H9 (cell line): Measurements from ENCODE around the gene ATL1. TPM values are rescaled to one million over a fixed set of nuclear protein-coding genes. Genes with fewer than 3 reads are reported as not detected.

Experiments used
- DNase-seq: peaks from one replicate; pipeline ENCODE4 v3.0.0-alpha.2; 2017
- H2AFZ ChIP-seq: one replicate; pipeline ENCODE4 v1.6.1; 2013; ENCODE audit warnings: mild to moderate bottlenecking, low read length, control low read depth, moderate library complexity
- H2AK5ac ChIP-seq: 2 replicates; pipeline ENCODE4 v1.6.1; 2013; ENCODE audit warnings: low read length, control low read depth, mixed read lengths; ENCODE audit not compliant: insufficient read length
- H2BK120ac ChIP-seq: one replicate; pipeline ENCODE4 v1.6.1; 2013; ENCODE audit warnings: low read depth, mild to moderate bottlenecking, low read length, control low read depth, inconsistent platforms; ENCODE audit not compliant: poor library complexity, severe bottlenecking
- H2BK12ac ChIP-seq: 2 replicates; pipeline ENCODE4 v1.6.1; 2013; ENCODE audit warnings: low read length, control low read depth, mixed read lengths, low read depth; ENCODE audit not compliant: insufficient read length
- H2BK15ac ChIP-seq: 2 replicates; pipeline ENCODE4 v1.6.1; 2013; ENCODE audit warnings: low read depth, low read length, control low read depth
- H2BK20ac ChIP-seq: one replicate; pipeline ENCODE4 v1.6.1; 2013; ENCODE audit warnings: low read depth, mild to moderate bottlenecking, low read length, control low read depth, inconsistent platforms; ENCODE audit not compliant: poor library complexity, severe bottlenecking
- H2BK5ac ChIP-seq: 2 replicates; pipeline ENCODE4 v1.6.1; 2013; ENCODE audit warnings: low read length, control low read depth, mixed read lengths; ENCODE audit not compliant: insufficient read length
- H3K14ac ChIP-seq: 2 replicates; pipeline ENCODE4 v1.6.1; 2013; ENCODE audit warnings: low read length, control low read depth; ENCODE audit not compliant: insufficient read depth
- H3K18ac ChIP-seq: 2 replicates; pipeline ENCODE4 v1.6.1; 2013; ENCODE audit warnings: low read depth, mild to moderate bottlenecking, mixed read lengths, low read length, control low read depth; ENCODE audit not compliant: insufficient read length
- H3K23ac ChIP-seq: 2 replicates; pipeline ENCODE4 v1.6.1; 2013; ENCODE audit warnings: low read length, control low read depth, mixed read lengths, low read depth; ENCODE audit not compliant: insufficient read length
- H3K23me2 ChIP-seq: 2 replicates; pipeline ENCODE4 v1.6.1; 2013; ENCODE audit warnings: low read depth, mild to moderate bottlenecking, mixed read lengths, low read length, control low read depth; ENCODE audit not compliant: insufficient read length, poor library complexity, severe bottlenecking
- H3K27ac ChIP-seq: 2 replicates; pipeline ENCODE4 v1.5.1; 2013; ENCODE audit warnings: low read length, control low read depth, mixed read lengths, low read depth; ENCODE audit not compliant: insufficient read length
- H3K27me3 ChIP-seq: 2 replicates; pipeline ENCODE4 v1.6.1; 2013; ENCODE audit warnings: low read length, control low read depth, inconsistent platforms; ENCODE audit not compliant: insufficient read depth
- H3K4ac ChIP-seq: 2 replicates; pipeline ENCODE4 v1.6.1; 2013; ENCODE audit warnings: low read depth, mild to moderate bottlenecking, control low read depth, inconsistent platforms, low read length, moderate library complexity
- H3K4me1 ChIP-seq: 2 replicates; pipeline ENCODE4 v1.6.1; 2013; ENCODE audit warnings: low read length, control low read depth, inconsistent platforms; ENCODE audit not compliant: insufficient read depth
- H3K4me2 ChIP-seq: 2 replicates; pipeline ENCODE4 v1.6.1; 2013; ENCODE audit warnings: low read length, control low read depth, mixed read lengths; ENCODE audit not compliant: insufficient read length, insufficient read depth
- H3K56ac ChIP-seq: 2 replicates; pipeline ENCODE4 v1.6.1; 2013; ENCODE audit warnings: low read depth, mild to moderate bottlenecking, mixed read lengths, low read length, control low read depth; ENCODE audit not compliant: insufficient read length
- H3K79me1 ChIP-seq: 2 replicates; pipeline ENCODE4 v1.6.1; 2013; ENCODE audit warnings: low read depth, mild to moderate bottlenecking, moderate library complexity, low read length, control low read depth, inconsistent platforms; ENCODE audit not compliant: insufficient read depth, poor library complexity, severe bottlenecking
- H3K79me2 ChIP-seq: 2 replicates; pipeline ENCODE4 v1.6.1; 2013; ENCODE audit warnings: low read length, control low read depth, inconsistent platforms; ENCODE audit not compliant: insufficient read depth
- H3K9ac ChIP-seq: 2 replicates; pipeline ENCODE4 v1.6.1; 2013; ENCODE audit warnings: low read length, control low read depth, mixed read lengths; ENCODE audit not compliant: insufficient read length; ENCODE audit errors: extremely low read depth
- H3K9me3 ChIP-seq: one replicate; pipeline ENCODE4 v1.6.1; 2013; ENCODE audit warnings: low read depth, low read length, inconsistent platforms; ENCODE audit not compliant: control insufficient read depth
- H3T11ph ChIP-seq: one replicate; pipeline ENCODE4 v1.6.1; 2013; ENCODE audit warnings: mild to moderate bottlenecking, low read length, control low read depth, inconsistent platforms
- H4K20me1 ChIP-seq: one replicate; pipeline ENCODE4 v1.6.1; 2013; ENCODE audit not compliant: control insufficient read depth, insufficient read length, insufficient read depth
- H4K5ac ChIP-seq: 2 replicates; pipeline ENCODE4 v1.6.1; 2013; ENCODE audit warnings: low read depth, mild to moderate bottlenecking, mixed read lengths, low read length, control low read depth; ENCODE audit not compliant: insufficient read length
- H4K8ac ChIP-seq: replicated peaks from 2 replicates; pipeline ENCODE4 v1.6.1; 2013; ENCODE audit warnings: low read length, control low read depth, mixed read lengths, low read depth; ENCODE audit not compliant: insufficient read length
- H4K91ac ChIP-seq: 2 replicates; pipeline ENCODE4 v1.6.1; 2013; ENCODE audit warnings: low read depth, mild to moderate bottlenecking, moderate library complexity, mixed read lengths, low read length, control low read depth; ENCODE audit not compliant: insufficient read length
- H3K27ac Mint-ChIP-seq, 3 experiments: 2 replicates in 2 of 3; 3 replicates in 1 of 3; pipeline ENCODE4 v1.8.0; 2020 to 2021; ENCODE audit warnings: mixed read lengths in 3 of 3, mild to moderate bottlenecking in 1 of 3, moderate library complexity in 1 of 3
- H3K27me3 Mint-ChIP-seq: 2 replicates; pipeline ENCODE4 v1.8.0; 2021; ENCODE audit warnings: low read depth, mild to moderate bottlenecking, moderate library complexity, mixed read lengths
- H3K36me3 Mint-ChIP-seq, 3 experiments: 2 replicates in 2 of 3; 3 replicates in 1 of 3; pipeline ENCODE4 v1.8.0; 2020 to 2021; ENCODE audit warnings: low read depth in 3 of 3, mixed read lengths in 3 of 3; ENCODE audit not compliant: insufficient read depth in 1 of 3
- H3K4me1 Mint-ChIP-seq, 2 experiments: 2 replicates each; pipeline ENCODE4 v1.8.0; 2020; ENCODE audit warnings: mixed read lengths in 2 of 2
- H3K4me3 Mint-ChIP-seq, 2 experiments: 2 replicates in 1 of 2; 3 replicates in 1 of 2; pipeline ENCODE4 v1.8.0; 2020 to 2021; ENCODE audit warnings: mild to moderate bottlenecking in 2 of 2, mixed read lengths in 2 of 2, moderate library complexity in 1 of 2
- H3K9me3 Mint-ChIP-seq, 2 experiments: 2 replicates in 1 of 2; 3 replicates in 1 of 2; pipeline ENCODE4 v1.8.0; 2020; ENCODE audit warnings: mild to moderate bottlenecking in 2 of 2, mixed read lengths in 2 of 2, moderate library complexity in 1 of 2
- WGBS: extraction: QIAGEN DNeasy Blood & Tissue Kit; methylation state at CpG from one replicate; pipeline ENCODE4 v1.1.7; 2013; ENCODE audit warnings: missing lambda C conversion rate, low lambda C conversion rate, mixed read lengths; ENCODE audit not compliant: insufficient read length; ENCODE audit errors: extremely low coverage; 5-methylcytosine and 5-hydroxymethylcytosine counted together
- total RNA-seq: library from RNA; stranded (reverse); gene quantifications from 2 replicates; pipeline ENCODE4 v1.2.1, GENCODE V29; 2021
- TF ChIP-seq, protein P1 (sequence below): fragments of 200-600 bp; sonication (generic); conservative IDR thresholded peaks from 3 replicates; pipeline ENCODE4 v1.8.0; 2021; ENCODE audit warnings: antibody characterized with exemption, mild to moderate bottlenecking

ATL1 gene
- total RNA-seq, 1 experiment from 2014 or later: 3.0 TPM

DNA sequence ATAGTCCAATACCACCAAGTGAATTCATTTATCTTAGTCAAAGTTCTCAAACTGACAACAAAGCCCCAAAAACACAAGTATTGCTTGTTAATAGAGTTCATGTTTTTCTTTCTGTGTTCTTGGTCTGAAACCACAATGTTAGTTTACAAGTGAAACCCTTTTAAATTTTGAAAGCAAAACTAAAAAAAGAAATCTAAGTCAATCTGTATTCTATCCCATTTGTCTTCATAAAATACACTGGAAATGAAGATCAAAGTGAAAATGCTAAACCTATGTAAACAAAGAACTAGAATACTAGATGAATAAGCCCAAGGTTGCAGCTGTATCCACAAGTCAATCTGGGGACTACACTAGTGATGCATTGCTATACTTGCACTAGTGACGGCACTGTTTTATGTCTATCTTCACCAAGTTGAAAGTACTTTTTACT, 38.0 kb upstream of the ATL1 start:
- H3K79me2 ChIP-seq: peaks cover 30% of the 10 kb centered on the region; the same call in 1 of the 2 replicates
- H3K27ac Mint-ChIP-seq: no peak overlapping the region
- H3K4me1 Mint-ChIP-seq: peaks cover 20 to 26% of the 10 kb centered on the region in 2 experiments
- H3K27me3 ChIP-seq: no peaks in the 10 kb centered on the region
- no peaks in the 10 kb centered on the region for H3K9me3 Mint-ChIP-seq
- no peaks in the 10 kb centered on the region for H4K20me1 ChIP-seq
- no peak overlapping the region for H2BK5ac ChIP-seq
- TF ChIP-seq, protein P1, sequence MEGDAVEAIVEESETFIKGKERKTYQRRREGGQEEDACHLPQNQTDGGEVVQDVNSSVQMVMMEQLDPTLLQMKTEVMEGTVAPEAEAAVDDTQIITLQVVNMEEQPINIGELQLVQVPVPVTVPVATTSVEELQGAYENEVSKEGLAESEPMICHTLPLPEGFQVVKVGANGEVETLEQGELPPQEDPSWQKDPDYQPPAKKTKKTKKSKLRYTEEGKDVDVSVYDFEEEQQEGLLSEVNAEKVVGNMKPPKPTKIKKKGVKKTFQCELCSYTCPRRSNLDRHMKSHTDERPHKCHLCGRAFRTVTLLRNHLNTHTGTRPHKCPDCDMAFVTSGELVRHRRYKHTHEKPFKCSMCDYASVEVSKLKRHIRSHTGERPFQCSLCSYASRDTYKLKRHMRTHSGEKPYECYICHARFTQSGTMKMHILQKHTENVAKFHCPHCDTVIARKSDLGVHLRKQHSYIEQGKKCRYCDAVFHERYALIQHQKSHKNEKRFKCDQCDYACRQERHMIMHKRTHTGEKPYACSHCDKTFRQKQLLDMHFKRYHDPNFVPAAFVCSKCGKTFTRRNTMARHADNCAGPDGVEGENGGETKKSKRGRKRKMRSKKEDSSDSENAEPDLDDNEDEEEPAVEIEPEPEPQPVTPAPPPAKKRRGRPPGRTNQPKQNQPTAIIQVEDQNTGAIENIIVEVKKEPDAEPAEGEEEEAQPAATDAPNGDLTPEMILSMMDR: no peak
- H3K23ac ChIP-seq: no peak overlapping the region
- no peaks in the 10 kb centered on the region for H3K23me2 ChIP-seq
- no peak overlapping the region for H3K18ac ChIP-seq
- DNase-seq: no peak
- no peak overlapping the region for H2AFZ ChIP-seq
- no peak overlapping the region for H4K8ac ChIP-seq
- no peak overlapping the region for H2BK12ac ChIP-seq
- no peaks in the 10 kb centered on the region for H3K27me3 Mint-ChIP-seq
- no peak overlapping the region for H3K4me2 ChIP-seq
- H3K27ac ChIP-seq: no peak overlapping the region
- WGBS: no CpG with 5 or more reads among the region's 1 CpG
- no peak overlapping the region for H4K91ac ChIP-seq
- H3K79me1 ChIP-seq: peaks cover 11% of the 10 kb centered on the region
- H2AK5ac ChIP-seq: no peak overlapping the region
- H3T11ph ChIP-seq: no peak overlapping the region
- no peak overlapping the region for H4K5ac ChIP-seq
- no peak overlapping the region for H3K4me3 Mint-ChIP-seq
- no peak overlapping the region for H2BK20ac ChIP-seq
- H3K4ac ChIP-seq: no peak overlapping the region
- no peaks in the 10 kb centered on the region for H3K9me3 ChIP-seq
- H2BK120ac ChIP-seq: no peak overlapping the region
- H3K9ac ChIP-seq: no peak overlapping the region
- peaks cover 2% of the 10 kb centered on the region; the same call in 1 of the 2 replicates for H3K4me1 ChIP-seq
- no peak overlapping the region for H3K56ac ChIP-seq
- H3K36me3 Mint-ChIP-seq: peaks cover 0 to 8% (median 2%) of the 10 kb centered on the region in 3 experiments; a peak in 3 of 7 replicates
- no peak overlapping the region for H3K14ac ChIP-seq
- no peak overlapping the region for H2BK15ac ChIP-seq
